T-helper 22 cell (primary cell): ENCODE data around the gene PRX.
"Not testable (repeated sequence)": the region's sequence is repeated elsewhere in the genome, so short reads cannot be mapped to it uniquely, and the experiment has no call there.

Source experiments
- DNase-seq: peaks from one replicate; pipeline ENCODE4 v3.0.0-alpha.2; 2020; ENCODE audit warnings: low read depth

PRX gene

GRCh38 chr19:40416918-40417642, 3.9 kb upstream of the PRX start:
- no peak for DNase-seq

- DNase-seq: no peak
Observed at GRCh38 chr19:40415768-40416167, 2.6 kb upstream of the PRX start.

GRCh38 chr19:40414542-40415535, 1.7 kb upstream of the PRX start:
- no peak for DNase-seq

GRCh38 chr19:40412866-40413265, 312 bp downstream of the PRX start:
- DNase-seq: no peak

- no peak for DNase-seq
Observed at GRCh38 chr19:40411958-40412499, 1.1 kb downstream of the PRX start.

- DNase-seq: no peak
Observed at GRCh38 chr19:40411125-40411842, 1.9 kb downstream of the PRX start.

GRCh38 chr19:40410030-40410389, 3.2 kb downstream of the PRX start:
- no peak for DNase-seq

GRCh38 chr19:40408598-40408925, 4.6 kb downstream of the PRX start:
- not testable (repeated sequence) for DNase-seq

GRCh38 chr19:40407714-40408597, 5.2 kb downstream of the PRX start:
- no peak for DNase-seq

GRCh38 chr19:40403262-40403984, 9.8 kb downstream of the PRX start:
- peak; percentile 70 for DNase-seq

- DNase-seq: no peak
Observed at GRCh38 chr19:40400559-40400958, 12.6 kb downstream of the PRX start.

GRCh38 chr19:40398417-40399131, 14.6 kb downstream of the PRX start:
- DNase-seq: peak; percentile 43

GRCh38 chr19:40397568-40397906, 15.6 kb downstream of the PRX start:
- DNase-seq: no peak

- no peak for DNase-seq
Observed at GRCh38 chr19:40396886-40397567, 16.2 kb downstream of the PRX start.

- no peak for DNase-seq
Observed at GRCh38 chr19:40395956-40396355, 17.2 kb downstream of the PRX start.

- no peak for DNase-seq
Observed at GRCh38 chr19:40394816-40395210, 18.4 kb downstream of the PRX start.

GRCh38 chr19:40393894-40394815, 19.0 kb downstream of the PRX start:
- no peak for DNase-seq

- DNase-seq: no peak
Observed at GRCh38 chr19:40392894-40393517, 20.2 kb downstream of the PRX start.
